ENCODE measurements around the gene METTL3.

METTL3 gene

GRCh38 chr14:21501568-21501967 is 9.6 kb downstream of the METTL3 start:
- ChIA-PET POLR2A (no interaction called here), CTCF (interaction anchor here (0.9 to 9.5 kb wide), 6 partner anchors 9 to 56 kb away, joined by 3 to 130 read pairs (median 4); partner anchors contain the start of gene SALL2)
- Histone ChIP-seq H3K4me1 (ENCODE audit: control extremely low read depth in 1 of 4, control insufficient read depth in 4 of 4, insufficient read depth in 4 of 4, low read length in 3 of 4) (no peaks in the 10 kb centered on the region), H3K27ac (ENCODE audit: insufficient read depth in 1 of 2, low read depth in 1 of 2, low read length in 2 of 2, poor library complexity in 1 of 2, severe bottlenecking in 2 of 2) (no peak overlapping the region), H3K36me3 (ENCODE audit: control insufficient read depth in 4 of 4, insufficient read depth in 4 of 4, low read length in 3 of 4) (peaks cover 23 to 71% (median 58%) of the 10 kb centered on the region in 4 experiments), H3K9me3 (ENCODE audit: control extremely low read depth in 1 of 5, control insufficient read depth in 4 of 5, insufficient read depth in 2 of 5, low read depth in 1 of 5, low read length in 4 of 5) (no peaks in the 10 kb centered on the region), H3K4me3 (ENCODE audit: control insufficient read depth in 1 of 7, extremely low read depth in 1 of 7, insufficient read depth in 4 of 7, low read depth in 2 of 7, low read length in 6 of 7) (no peak overlapping the region), H3K27me3 (replicated peaks in 2 of 5; ENCODE audit: control insufficient read depth in 4 of 5, insufficient read depth in 5 of 5, low read length in 4 of 5) (no peaks in the 10 kb centered on the region)
- DNase-seq = no peak
- WGBS (ENCODE audit: insufficient coverage) = 100% methylated on average over 2 of the region's 5 CpGs

DNA sequence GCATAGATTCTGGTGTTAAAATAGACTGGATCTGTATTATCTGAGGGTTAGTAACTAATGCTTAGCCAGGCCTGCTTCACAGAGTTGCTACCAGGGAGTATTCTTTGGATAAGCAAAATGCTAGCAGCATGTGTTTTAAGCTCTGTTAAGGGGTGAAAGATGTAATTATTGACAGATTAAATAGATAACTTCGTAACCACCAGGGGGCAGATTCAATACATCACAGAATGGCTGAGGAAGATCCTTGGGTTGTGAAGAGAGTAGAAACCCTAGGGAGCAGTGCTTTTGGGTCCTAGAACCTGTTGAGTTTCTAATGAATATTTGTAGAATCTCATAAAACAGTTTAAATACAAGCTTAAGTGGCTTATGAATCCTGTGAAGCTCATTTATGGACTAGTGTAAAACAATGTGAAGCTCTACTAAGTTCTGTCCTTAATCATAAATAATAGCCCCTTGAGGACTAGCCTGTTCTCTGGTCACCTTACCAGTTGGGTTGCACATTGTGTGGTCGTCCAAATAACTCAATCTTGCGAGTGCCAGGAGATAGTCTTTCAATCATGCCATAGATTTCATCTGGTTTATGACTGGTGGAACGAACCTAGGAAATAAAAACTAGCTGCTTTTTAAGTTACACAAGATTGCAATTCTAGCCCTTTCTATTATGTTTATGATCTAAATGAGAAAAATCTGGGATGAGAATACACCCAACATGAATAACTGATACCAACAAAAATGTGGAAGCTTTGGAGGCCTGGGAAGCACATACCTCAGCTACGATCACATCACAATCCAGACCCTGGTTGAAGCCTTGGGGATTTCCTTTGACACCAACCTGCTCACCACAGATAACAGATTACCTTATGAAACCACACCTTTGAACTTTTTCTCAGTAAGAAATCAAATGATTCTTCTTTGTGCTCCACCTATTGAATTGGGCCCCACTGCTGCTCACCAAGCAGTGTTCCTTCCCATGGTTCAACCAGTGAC is 12.3 kb downstream of the METTL3 start:
- peak; percentile 68 to 87 (median 82) for DNase-seq
- H3K4me1 ChIP-seq (ENCODE audit: control extremely low read depth in 1 of 4, control insufficient read depth in 4 of 4, insufficient read depth in 4 of 4, low read length in 3 of 4) = no peaks in the 10 kb centered on the region
- H3K9me3 ChIP-seq (ENCODE audit: control extremely low read depth in 1 of 5, control insufficient read depth in 4 of 5, insufficient read depth in 2 of 5, low read depth in 1 of 5, low read length in 4 of 5) = no peaks in the 10 kb centered on the region
- ChIA-PET POLR2A (interaction anchor here (0.5 to 1.5 kb wide), 6 partner anchors 9 to 241 kb away, joined by 3 to 12 read pairs (median 3); partner anchors contain the start of genes METTL3 and SALL2), CTCF (interaction anchor here (0.7 to 9.5 kb wide), 19 partner anchors 8 to 283 kb away, joined by 3 to 130 read pairs (median 7); partner anchors contain the start of genes METTL3, RAB2B, SALL2 and TOX4)
- no peak overlapping the region for H3K27ac ChIP-seq (ENCODE audit: insufficient read depth in 1 of 2, low read depth in 1 of 2, low read length in 2 of 2, poor library complexity in 1 of 2, severe bottlenecking in 2 of 2)
- H3K27me3 ChIP-seq (replicated peaks in 2 of 5; ENCODE audit: control insufficient read depth in 4 of 5, insufficient read depth in 5 of 5, low read length in 4 of 5) = no peaks in the 10 kb centered on the region
- WGBS (ENCODE audit: insufficient coverage) = 80% methylated on average over 1 of the region's 5 CpGs
- H3K4me3 ChIP-seq (ENCODE audit: control insufficient read depth in 1 of 7, extremely low read depth in 1 of 7, insufficient read depth in 4 of 7, low read depth in 2 of 7, low read length in 6 of 7) = no peak overlapping the region
- H3K36me3 ChIP-seq (ENCODE audit: control insufficient read depth in 4 of 4, insufficient read depth in 4 of 4, low read length in 3 of 4) = peaks cover 30 to 88% (median 74%) of the 10 kb centered on the region in 4 experiments

GRCh38 chr14:21496453-21496852 is 14.7 kb downstream of the METTL3 start:
- peaks cover 22 to 80% (median 63%) of the 10 kb centered on the region in 4 experiments for H3K36me3 ChIP-seq (ENCODE audit: control insufficient read depth in 4 of 4, insufficient read depth in 4 of 4, low read length in 3 of 4)
- 100% methylated on average over 2 of the region's 2 CpGs for WGBS (ENCODE audit: insufficient coverage)
- H3K9me3 ChIP-seq (ENCODE audit: control extremely low read depth in 1 of 5, control insufficient read depth in 4 of 5, insufficient read depth in 2 of 5, low read depth in 1 of 5, low read length in 4 of 5) = no peaks in the 10 kb centered on the region
- ChIA-PET CTCF (interaction anchor here (0.6 to 9.5 kb wide), 3 partner anchors 22 to 62 kb away, joined by 3 to 130 read pairs (median 8); no protein-coding TSS in a partner anchor), POLR2A (no interaction called here)
- no peaks in the 10 kb centered on the region for H3K4me1 ChIP-seq (ENCODE audit: control extremely low read depth in 1 of 4, control insufficient read depth in 4 of 4, insufficient read depth in 4 of 4, low read length in 3 of 4)
- H3K27ac ChIP-seq (ENCODE audit: insufficient read depth in 1 of 2, low read depth in 1 of 2, low read length in 2 of 2, poor library complexity in 1 of 2, severe bottlenecking in 2 of 2) = no peak overlapping the region
- no peak overlapping the region for H3K4me3 ChIP-seq (ENCODE audit: control insufficient read depth in 1 of 7, extremely low read depth in 1 of 7, insufficient read depth in 4 of 7, low read depth in 2 of 7, low read length in 6 of 7)
- no peak for DNase-seq
- no peaks in the 10 kb centered on the region for H3K27me3 ChIP-seq (replicated peaks in 2 of 5; ENCODE audit: control insufficient read depth in 4 of 5, insufficient read depth in 5 of 5, low read length in 4 of 5)

GRCh38 chr14:21494902-21495762 is 16.0 kb downstream of the METTL3 start:
- 100% methylated on average over 1 of the region's 2 CpGs for WGBS (ENCODE audit: insufficient coverage)
- Histone ChIP-seq H3K36me3 (ENCODE audit: control insufficient read depth in 4 of 4, insufficient read depth in 4 of 4, low read length in 3 of 4) (peaks cover 22 to 80% (median 58%) of the 10 kb centered on the region in 4 experiments), H3K4me1 (ENCODE audit: control extremely low read depth in 1 of 4, control insufficient read depth in 4 of 4, insufficient read depth in 4 of 4, low read length in 3 of 4) (no peaks in the 10 kb centered on the region), H3K4me3 (ENCODE audit: control insufficient read depth in 1 of 7, extremely low read depth in 1 of 7, insufficient read depth in 4 of 7, low read depth in 2 of 7, low read length in 6 of 7) (no peak overlapping the region), H3K27me3 (replicated peaks in 2 of 5; ENCODE audit: control insufficient read depth in 4 of 5, insufficient read depth in 5 of 5, low read length in 4 of 5) (no peaks in the 10 kb centered on the region), H3K9me3 (ENCODE audit: control extremely low read depth in 1 of 5, control insufficient read depth in 4 of 5, insufficient read depth in 2 of 5, low read depth in 1 of 5, low read length in 4 of 5) (no peaks in the 10 kb centered on the region), H3K27ac (ENCODE audit: insufficient read depth in 1 of 2, low read depth in 1 of 2, low read length in 2 of 2, poor library complexity in 1 of 2, severe bottlenecking in 2 of 2) (no peak overlapping the region)
- DNase-seq = no peak
- ChIA-PET POLR2A (no interaction called here), CTCF (interaction anchor here (0.8 to 9.5 kb wide), 3 partner anchors 19 to 63 kb away, joined by 3 to 130 read pairs (median 3); partner anchors contain the start of gene SALL2)

GRCh38 chr14:21486640-21487087 is 24.5 kb downstream of the METTL3 start:
- ChIA-PET CTCF (interaction anchor here (2.0 to 3.4 kb wide), 2 partner anchors 9 to 12 kb away, joined by 13 to 21 read pairs; partner anchors contain the start of gene TOX4), POLR2A (no interaction called here)
- WGBS (ENCODE audit: insufficient coverage) = 100% methylated on average over 1 of the region's 1 CpG
- no peak overlapping the region for H3K4me3 ChIP-seq (ENCODE audit: control insufficient read depth in 1 of 7, extremely low read depth in 1 of 7, insufficient read depth in 4 of 7, low read depth in 2 of 7, low read length in 6 of 7)
- no peak overlapping the region for H3K27ac ChIP-seq (ENCODE audit: insufficient read depth in 1 of 2, low read depth in 1 of 2, low read length in 2 of 2, poor library complexity in 1 of 2, severe bottlenecking in 2 of 2)
- no peaks in the 10 kb centered on the region for H3K9me3 ChIP-seq (ENCODE audit: control extremely low read depth in 1 of 5, control insufficient read depth in 4 of 5, insufficient read depth in 2 of 5, low read depth in 1 of 5, low read length in 4 of 5)
- no peaks in the 10 kb centered on the region for H3K4me1 ChIP-seq (ENCODE audit: control extremely low read depth in 1 of 4, control insufficient read depth in 4 of 4, insufficient read depth in 4 of 4, low read length in 3 of 4)
- no peaks in the 10 kb centered on the region for H3K27me3 ChIP-seq (replicated peaks in 2 of 5; ENCODE audit: control insufficient read depth in 4 of 5, insufficient read depth in 5 of 5, low read length in 4 of 5)
- peaks cover 15 to 40% (median 27%) of the 10 kb centered on the region in 4 experiments for H3K36me3 ChIP-seq (ENCODE audit: control insufficient read depth in 4 of 4, insufficient read depth in 4 of 4, low read length in 3 of 4)
- no peak for DNase-seq

DNA sequence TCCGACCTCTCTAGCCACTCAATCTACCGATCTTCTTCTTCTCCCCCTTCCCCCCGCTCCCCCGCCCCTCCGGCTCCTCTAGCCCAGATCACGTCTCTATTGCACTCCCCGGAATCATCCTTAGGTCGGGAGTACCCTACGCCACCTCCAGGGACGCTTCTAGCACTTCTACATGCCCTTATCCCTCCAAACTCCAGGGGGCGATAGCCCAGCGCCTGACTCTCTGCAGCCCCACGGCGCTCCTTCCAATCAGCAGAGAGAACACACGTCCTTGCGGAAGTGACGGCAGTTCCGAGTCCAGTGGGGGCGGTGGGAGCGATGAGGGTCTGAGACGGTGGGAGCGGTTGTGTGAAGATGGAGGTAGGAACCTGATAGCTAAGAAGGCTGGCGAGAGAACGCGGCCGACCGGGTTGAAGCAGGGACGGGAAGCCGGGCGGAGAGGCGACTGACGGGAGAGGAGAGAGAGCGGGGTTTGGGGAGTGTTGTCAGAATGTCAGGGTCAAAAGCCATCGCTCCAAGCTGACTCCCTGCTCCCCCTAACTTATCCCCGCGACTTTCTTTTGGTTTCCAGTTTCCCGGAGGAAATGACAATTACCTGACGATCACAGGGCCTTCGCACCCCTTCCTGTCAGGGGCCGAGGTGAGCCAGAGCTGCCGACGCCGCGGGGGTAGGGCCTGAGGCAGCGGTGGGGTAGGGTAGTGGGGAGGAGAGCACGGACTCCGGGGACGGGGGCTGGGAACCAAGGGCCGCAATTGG is 34.0 kb downstream of the METTL3 start, which contains the start of the genes RAB2B and TOX4:
RAB2B (minus strand) TSS at position 35 of the 757 bp plus-strand sequence. CDS start 87 bp downstream, outside the sequence.
TOX4 (plus strand) TSS at position 271 of the 757 bp plus-strand sequence; CDS start at position 355, 84 bp downstream.
- 0% methylated on average over 24 of the region's 49 CpGs for WGBS (ENCODE audit: insufficient coverage)
- Histone ChIP-seq H3K36me3 (ENCODE audit: control insufficient read depth in 4 of 4, insufficient read depth in 4 of 4, low read length in 3 of 4) (peaks cover 4 to 22% (median 8%) of the 10 kb centered on the region in 4 experiments), H3K9me3 (ENCODE audit: control extremely low read depth in 1 of 5, control insufficient read depth in 4 of 5, insufficient read depth in 2 of 5, low read depth in 1 of 5, low read length in 4 of 5) (no peaks in the 10 kb centered on the region), H3K4me3 (ENCODE audit: control insufficient read depth in 1 of 7, extremely low read depth in 1 of 7, insufficient read depth in 4 of 7, low read depth in 2 of 7, low read length in 6 of 7) (peak within 1 kb of the TSS; percentile 82 to 100 (median 98)), H3K27me3 (replicated peaks in 2 of 5; ENCODE audit: control insufficient read depth in 4 of 5, insufficient read depth in 5 of 5, low read length in 4 of 5) (no peaks in the 10 kb centered on the region), H3K4me1 (ENCODE audit: control extremely low read depth in 1 of 4, control insufficient read depth in 4 of 4, insufficient read depth in 4 of 4, low read length in 3 of 4) (peaks cover 12 to 19% (median 15%) of the 10 kb centered on the region in 4 experiments), H3K27ac (ENCODE audit: insufficient read depth in 1 of 2, low read depth in 1 of 2, low read length in 2 of 2, poor library complexity in 1 of 2, severe bottlenecking in 2 of 2) (peak within 1 kb of the TSS; percentile 95 to 97)
- POLR2A ChIA-PET = interaction anchor here (0.7 to 1.8 kb wide), 7 partner anchors 11 to 261 kb away, joined by 3 to 11 read pairs (median 3); partner anchors contain the start of gene CHD8
- DNase-seq = peak; percentile 99
- CTCF ChIA-PET = interaction anchor here (0.9 to 3.4 kb wide), 13 partner anchors 10 to 80 kb away, joined by 4 to 23 read pairs (median 5); partner anchors contain the start of genes CHD8 and METTL3
